HCT116 (cell line): Measurements from ENCODE around the gene PCDH15. TPM values are rescaled to one million over a fixed set of nuclear protein-coding genes. Genes with fewer than 3 reads are reported as not detected.

Source experiments
- ATAC-seq: fragments of 200-7000 bp; cut with Tn5 transposase; 2 replicates; pipeline ENCODE4 v1.9.1; 2020; ENCODE audit warnings: mild to moderate bottlenecking, moderate library complexity
- BruUV-seq: library from RNA; stranded (reverse); fragments of 400-500 nt; replicated peaks from 2 replicates; lab custom pipeline; 2021; lab: Mats Ljungman, UMichigan
- CTCF ChIA-PET: fragments of 300-600 bp; sonication (Branson Sonifier 250); formaldehyde crosslinking; loops from one replicate; lab custom pipeline; 2021; ENCODE audit warnings: antibody characterized with exemption; lab: Charles Lee
- POLR2A ChIA-PET: fragments of 300-600, 350-600 bp; sonication (Branson Sonifier 250); formaldehyde crosslinking; loops from one replicate; lab custom pipeline; 2021; ENCODE audit warnings: antibody characterized with exemption; lab: Charles Lee
- RAD21 ChIA-PET, 2 experiments: fragments of 300-600 bp; sonication (Branson Sonifier 250); formaldehyde crosslinking; loops; one replicate each; lab custom pipeline; 2023; ENCODE audit warnings: low total read pairs in 2 of 2; ENCODE audit not compliant: uncharacterized antibody in 2 of 2, unreplicated experiment in 2 of 2, low non-redundant PET in 1 of 2; lab: Charles Lee
- DNase-seq: peaks from one replicate; pipeline ENCODE4 v3.0.0-alpha.2; 2010; ENCODE audit warnings: low read depth, low spot score
- H2AFZ ChIP-seq: fragments of 200-600 bp; shearing (Covaris generic), sonication (generic); 2 replicates; pipeline ENCODE4 v1.6.1; 2017; ENCODE audit warnings: low read depth, mixed run types, mixed read lengths, antibody characterized with exemption, low read length; ENCODE audit not compliant: poor library complexity, severe bottlenecking
- H3K27ac ChIP-seq: 2 replicates; pipeline ENCODE4 v1.5.1; 2012; ENCODE audit warnings: low read depth, low read length
- H3K27me3 ChIP-seq: fragments of 200-600 bp; sonication (generic); 2 replicates; pipeline ENCODE4 v1.6.1; 2016; ENCODE audit warnings: mixed run types, low read length, mixed read lengths; ENCODE audit not compliant: insufficient read depth
- H3K36me3 ChIP-seq, 2 experiments: fragments of 200-500 bp in 1 of 2; fragments of 200-600 bp in 1 of 2; sonication (Bioruptor generic) in 1 of 2; sonication (generic) in 1 of 2; 2 replicates each; pipeline versions ENCODE4 v1.5.1 to v1.6.1; 2014 to 2016; ENCODE audit warnings: low read length in 2 of 2, inconsistent platforms in 1 of 2, mixed read lengths in 1 of 2, mixed run types in 1 of 2; ENCODE audit not compliant: insufficient read depth in 2 of 2, control insufficient read depth in 1 of 2
- H3K4me1 ChIP-seq, 2 experiments: fragments of 200-600 bp in 1 of 2; sonication (generic) in 1 of 2; 2 replicates each; pipeline versions ENCODE4 v1.5.1 to v1.6.1; 2012 to 2017; ENCODE audit warnings: low read length in 2 of 2, inconsistent platforms in 1 of 2, mild to moderate bottlenecking in 1 of 2, mixed read lengths in 1 of 2, mixed run types in 1 of 2, moderate library complexity in 1 of 2; ENCODE audit not compliant: insufficient read depth in 2 of 2, control insufficient read depth in 1 of 2
- H3K4me2 ChIP-seq: fragments of 200-600 bp; sonication (generic); 2 replicates; pipeline ENCODE4 v1.6.1; 2017; ENCODE audit warnings: mixed run types, low read length, mixed read lengths
- H3K4me3 ChIP-seq, 2 experiments: fragments of 200-600 bp in 1 of 2; sonication (generic) in 1 of 2; replicated peaks in 1 of 2; 2 replicates each; pipeline ENCODE4 v1.5.1; 2011 to 2016; ENCODE audit warnings: low read length in 2 of 2, control low read depth in 1 of 2, low read depth in 1 of 2, mild to moderate bottlenecking in 1 of 2, mixed read lengths in 1 of 2, mixed run types in 1 of 2
- H3K79me2 ChIP-seq: fragments of 200-600 bp; sonication (generic); 2 replicates; pipeline ENCODE4 v1.6.1; 2017; ENCODE audit warnings: mild to moderate bottlenecking, mixed run types, low read length, moderate library complexity, mixed read lengths; ENCODE audit not compliant: insufficient read depth
- H3K9ac ChIP-seq: fragments of 200-600 bp; sonication (generic); 2 replicates; pipeline ENCODE4 v1.6.1; 2016; ENCODE audit warnings: low read length, mixed read lengths
- H3K9me2 ChIP-seq: fragments of 200-600 bp; sonication (generic), shearing (Covaris generic); 2 replicates; pipeline ENCODE4 v1.6.1; 2017; ENCODE audit warnings: mixed run types, mild to moderate bottlenecking, moderate library complexity; ENCODE audit not compliant: insufficient read depth
- H3K9me3 ChIP-seq, 2 experiments: fragments of 200-500 bp in 1 of 2; fragments of 200-600 bp in 1 of 2; sonication (Bioruptor generic) in 1 of 2; sonication (generic) in 1 of 2; 2 replicates each; pipeline ENCODE4 v1.6.1; 2014 to 2017; ENCODE audit warnings: low read length in 2 of 2, mixed read lengths in 2 of 2, inconsistent platforms in 1 of 2, low read depth in 1 of 2, mild to moderate bottlenecking in 1 of 2, mixed run types in 1 of 2, moderate library complexity in 1 of 2; ENCODE audit not compliant: control insufficient read depth in 1 of 2, insufficient read depth in 1 of 2
- H4K20me1 ChIP-seq: fragments of 200-600 bp; sonication (generic), shearing (Covaris generic); 2 replicates; pipeline ENCODE4 v1.6.1; 2017; ENCODE audit warnings: mixed run types, mild to moderate bottlenecking, moderate library complexity; ENCODE audit not compliant: insufficient read depth
- ATF3 ChIP-seq: IDR thresholded peaks from 2 replicates; pipeline ENCODE4 v1.6.1; 2012
- CBX3 ChIP-seq: IDR thresholded peaks from 2 replicates; pipeline ENCODE4 v1.6.1; 2012; ENCODE audit warnings: low read depth
- EZH2 ChIP-seq: fragments of 200-600 bp; sonication (generic); IDR thresholded peaks from 2 replicates; pipeline ENCODE4 v1.6.1; 2017; ENCODE audit warnings: antibody characterized with exemption, mixed run types
- EZH2phosphoT487 ChIP-seq: fragments of 200-600 bp; IDR thresholded peaks from 2 replicates; pipeline ENCODE4 v1.6.1; 2018; ENCODE audit warnings: antibody characterized with exemption, borderline replicate concordance
- FOSL1 ChIP-seq: IDR thresholded peaks from 2 replicates; pipeline ENCODE4 v1.6.1; 2012; ENCODE audit warnings: low read depth
- REST ChIP-seq: IDR thresholded peaks from 2 replicates; pipeline ENCODE4 v1.6.1; 2012; ENCODE audit warnings: low read depth
- SIN3A ChIP-seq: IDR thresholded peaks from 2 replicates; pipeline ENCODE4 v1.6.1; 2012; ENCODE audit warnings: low read depth
- ZNF274 ChIP-seq: fragments of 200-500 bp; sonication (Bioruptor generic); IDR thresholded peaks from 2 replicates; pipeline ENCODE4 v1.6.1; 2014; ENCODE audit warnings: mild to moderate bottlenecking, low read depth, low read length, inconsistent platforms
- intact Hi-C: fragments of 100-400 bp; cut with micrococcal nuclease; formaldehyde crosslinking; loops from 2 replicates; pipeline ENCODE4 v1.10.0; 2022
- total RNA-seq: library from RNA; stranded (reverse); gene quantifications from one replicate; pipeline ENCODE4 v1.2.1, GENCODE V29; 2021; ENCODE audit not compliant: unreplicated experiment

The PCDH15 gene
- total RNA-seq, 1 experiment from 2014 or later, result not detected

- TF ChIP-seq REST (no peak), FOSL1 (no peak), SIN3A (no peak), EZH2phosphoT487 (no peak)
- TF ChIP-seq, all 23 proteins: peak for 0
Observed at GRCh38 chr10:54660397-54660796, 140.6 kb downstream of the PCDH15 start (continued).

DNA sequence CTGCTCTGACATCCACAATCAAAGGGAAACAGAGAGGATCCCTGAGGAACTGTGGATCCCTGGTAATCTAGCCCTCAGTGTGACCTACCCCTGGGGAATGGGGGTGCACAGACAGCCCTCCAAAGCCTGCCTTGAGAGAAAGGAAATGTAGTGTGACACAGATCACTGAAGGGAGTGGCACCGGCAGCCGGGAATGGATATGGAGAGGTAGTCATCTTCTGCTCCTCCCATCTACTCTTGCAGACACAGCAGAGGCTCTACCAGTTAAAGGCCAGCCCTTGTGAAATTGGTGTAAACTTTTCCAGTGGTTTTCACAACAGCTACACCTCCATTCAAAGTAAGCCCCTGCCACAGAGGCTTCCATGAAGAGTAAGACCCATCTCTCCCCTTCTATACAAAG, 144.4 kb downstream of the PCDH15 start:
- ChIA-PET CTCF (no interaction called here), RAD21 (no interaction called here), POLR2A (no interaction called here)
- H3K4me2 ChIP-seq, result no peak overlapping the region
- H4K20me1 ChIP-seq, result no peaks in the 10 kb centered on the region; the same call in 1 of the 2 replicates
- no peak for DNase-seq
- no peaks in the 10 kb centered on the region for H3K27me3 ChIP-seq
- no peak overlapping the region for H2AFZ ChIP-seq
- H3K9me3 ChIP-seq, result peaks cover 4 to 14% of the 10 kb centered on the region in 2 experiments; a peak in 2 of 4 replicates
- no peak overlapping the region for H3K27ac ChIP-seq
- BruUV-seq, result no TSS peak
- H3K79me2 ChIP-seq, result no peaks in the 10 kb centered on the region
- TF ChIP-seq ZNF274 (no peak), SIN3A (no peak), ATF3 (no peak), EZH2 (no peak), REST (no peak), CBX3 (no peak)
- H3K36me3 ChIP-seq, result no peaks in the 10 kb centered on the region
- ATAC-seq, result no peak
- intact Hi-C loops, result no loop called here
- no peaks in the 10 kb centered on the region for H3K4me1 ChIP-seq
- no peak overlapping the region for H3K9ac ChIP-seq
- no peak overlapping the region for H3K4me3 ChIP-seq
- no peaks in the 10 kb centered on the region for H3K9me2 ChIP-seq
